ENCODE data around the gene SCARF2.

Gene SCARF2

GRCh38 chr22:20439556-20439927 lies 1.9 kb upstream of the SCARF2 start:
- Histone ChIP-seq H3K4me3 (ENCODE audit: severe bottlenecking) (no peak overlapping the region), H3K36me3 (ENCODE audit: low read depth) (peaks cover 7% of the 10 kb centered on the region; the same call in 1 of the 2 replicates), H3K27me3 (ENCODE audit: insufficient read depth, poor library complexity, severe bottlenecking) (no peaks in the 10 kb centered on the region), H3K9me3 (ENCODE audit: severe bottlenecking) (no peaks in the 10 kb centered on the region), H3K27ac (ENCODE audit: poor library complexity, severe bottlenecking) (no peak overlapping the region), H3K4me1 (ENCODE audit: insufficient read depth, poor library complexity, severe bottlenecking) (no peaks in the 10 kb centered on the region)
- TF ChIP-seq CTCF (IDR thresholded peaks at IDR 0.05; ENCODE audit: poor library complexity, severe bottlenecking), result no peak
- DNase-seq (ENCODE audit: low spot score), result no peak
- no peak for ATAC-seq (ENCODE audit: low read depth)

- H3K27me3 ChIP-seq (ENCODE audit: insufficient read depth, poor library complexity, severe bottlenecking), result no peaks in the 10 kb centered on the region
- peak; percentile 41 for DNase-seq (ENCODE audit: low spot score)
Measured at GRCh38 chr22:20438678-20439492, 1.3 kb upstream of the SCARF2 start.

GRCh38 chr22:20438427-20438677 lies 727 bp upstream of the SCARF2 start:
- H3K27ac ChIP-seq (ENCODE audit: poor library complexity, severe bottlenecking), result no peak overlapping the region
- H3K4me3 ChIP-seq (ENCODE audit: severe bottlenecking), result no peak overlapping the region
- ATAC-seq (ENCODE audit: low read depth), result no peak
- no peak for TF ChIP-seq CTCF (IDR thresholded peaks at IDR 0.05; ENCODE audit: poor library complexity, severe bottlenecking)
- no peaks in the 10 kb centered on the region for H3K27me3 ChIP-seq (ENCODE audit: insufficient read depth, poor library complexity, severe bottlenecking)
- no peaks in the 10 kb centered on the region for H3K9me3 ChIP-seq (ENCODE audit: severe bottlenecking)
- H3K4me1 ChIP-seq (ENCODE audit: insufficient read depth, poor library complexity, severe bottlenecking), result no peaks in the 10 kb centered on the region
- no peak for DNase-seq (ENCODE audit: low spot score)
- H3K36me3 ChIP-seq (ENCODE audit: low read depth), result peaks cover 4% of the 10 kb centered on the region; the same call in 1 of the 2 replicates

More at GRCh38 chr22:20438678-20439492, 1.3 kb upstream of the SCARF2 start:
- no peak for TF ChIP-seq CTCF (IDR thresholded peaks at IDR 0.05; ENCODE audit: poor library complexity, severe bottlenecking)
- Histone ChIP-seq H3K4me3 (ENCODE audit: severe bottlenecking) (no peak overlapping the region), H3K27ac (ENCODE audit: poor library complexity, severe bottlenecking) (no peak overlapping the region), H3K36me3 (ENCODE audit: low read depth) (peaks cover 4% of the 10 kb centered on the region; the same call in 1 of the 2 replicates), H3K4me1 (ENCODE audit: insufficient read depth, poor library complexity, severe bottlenecking) (no peaks in the 10 kb centered on the region), H3K9me3 (ENCODE audit: severe bottlenecking) (no peaks in the 10 kb centered on the region)
- peak; percentile 17; the same call in 1 of the 3 replicates for ATAC-seq (ENCODE audit: low read depth)

- Histone ChIP-seq H3K36me3 (ENCODE audit: low read depth) (no peaks in the 10 kb centered on the region), H3K4me3 (ENCODE audit: severe bottlenecking) (peak overlapping the region; percentile 81), H3K27me3 (ENCODE audit: insufficient read depth, poor library complexity, severe bottlenecking) (no peaks in the 10 kb centered on the region), H3K9me3 (ENCODE audit: severe bottlenecking) (no peaks in the 10 kb centered on the region), H3K27ac (ENCODE audit: poor library complexity, severe bottlenecking) (peak overlapping the region; percentile 18), H3K4me1 (ENCODE audit: insufficient read depth, poor library complexity, severe bottlenecking) (no peaks in the 10 kb centered on the region)
- no peak for TF ChIP-seq CTCF (IDR thresholded peaks at IDR 0.05; ENCODE audit: poor library complexity, severe bottlenecking)
- DNase-seq (ENCODE audit: low spot score) (peak; percentile 68), ATAC-seq (ENCODE audit: low read depth) (peak; percentile 21; the same call in 2 of the 3 replicates)
Measured at GRCh38 chr22:20436768-20437612, 635 bp downstream of the SCARF2 start.
